Gastroesophageal sphincter (tissue), 4 donors: ENCODE data around the gene CYTL1. TPM values are rescaled to one million over a fixed set of nuclear protein-coding genes. Genes with fewer than 3 reads are reported as not detected.

Experiments used
- ATAC-seq: fragments of 150-250 bp; one replicate; pipeline ENCODE4 v1.9.1; 2016; ENCODE audit warnings: mild to moderate bottlenecking, moderate library complexity
- H3K27ac ChIP-seq, 4 donors: fragments of 200-600 bp; sonication (generic) in 3 of 4; 1 replicate in 3 of 4; 2 replicates in 1 of 4; pipeline ENCODE4 v1.5.1; 2016 to 2019
- H3K27me3 ChIP-seq: fragments of 200-600 bp; sonication (generic); one replicate; pipeline ENCODE4 v1.5.1; 2019
- H3K36me3 ChIP-seq, 2 donors: fragments of 200-600 bp; sonication (generic); one replicate each; pipeline ENCODE4 v1.5.1; 2019; ENCODE audit warnings: control low read depth in 1 of 2
- H3K4me1 ChIP-seq, 3 donors: fragments of 200-600 bp; sonication (generic); 1 replicate in 2 of 3; 2 replicates in 1 of 3; pipeline ENCODE4 v1.5.1; 2016 to 2019; ENCODE audit warnings: control low read depth in 2 of 3
- H3K4me3 ChIP-seq, 2 donors: fragments of 200-600 bp; sonication (generic); one replicate each; pipeline ENCODE4 v1.5.1; 2019; ENCODE audit warnings: mild to moderate bottlenecking in 1 of 2, moderate library complexity in 1 of 2
- H3K9me3 ChIP-seq, 3 donors: fragments of 200-600 bp; sonication (generic); one replicate each; pipeline ENCODE4 v1.5.1; 2017 to 2019; ENCODE audit warnings: control low read depth in 2 of 3
- CTCF ChIP-seq, 4 experiments: fragments of 200-600 bp in 2 of 4; fragments of 450-650 bp in 2 of 4; sonication (generic) in 1 of 4; IDR thresholded peaks; one replicate each; pipeline ENCODE4 v1.5.1; 2017 to 2019; ENCODE audit warnings: antibody characterized with exemption in 4 of 4, mild to moderate bottlenecking in 2 of 4, moderate library complexity in 2 of 4
- EP300 ChIP-seq: sonication (generic); formaldehyde crosslinking; IDR thresholded peaks from one replicate; pipeline ENCODE4 v1.6.1; 2017; ENCODE audit warnings: antibody characterized with exemption, mild to moderate bottlenecking
- POLR2A ChIP-seq, 2 donors: fragments of 450-650 bp; IDR thresholded peaks; one replicate each; pipeline ENCODE4 v1.6.1; 2017; ENCODE audit warnings: antibody characterized with exemption in 2 of 2, mild to moderate bottlenecking in 2 of 2, moderate library complexity in 1 of 2
- POLR2AphosphoS5 ChIP-seq: sonication (generic); formaldehyde crosslinking; IDR thresholded peaks from one replicate; pipeline ENCODE4 v1.6.1; 2017; ENCODE audit warnings: antibody characterized with exemption
- WGBS, 2 donors: methylation state at CpG; one replicate each; pipeline ENCODE4 v1.1.5; 2018; ENCODE audit warnings: low coverage in 1 of 2; 5-methylcytosine and 5-hydroxymethylcytosine counted together
- total RNA-seq, 4 donors: library from RNA; depleted of rRNA; stranded (reverse); fragments of >200 nt; gene quantifications; one replicate each; pipeline ENCODE4 v1.1.0, GENCODE V29; 2016

Gene CYTL1
- total RNA-seq, 4 donors from 2014 or later = 1.4 to 5.0 (median 2.3) TPM

GRCh38 chr4:5054532-5054931 lies 35.3 kb upstream of the CYTL1 start:
- 84 to 87% methylated on average over 5 of the region's 5 CpGs for WGBS, 2 donors
- H3K27ac ChIP-seq = no peak overlapping the region
- no peak overlapping the region for H3K4me3 ChIP-seq
- H3K27me3 ChIP-seq = no peaks in the 10 kb centered on the region
- no peak for TF ChIP-seq EP300
- TF ChIP-seq POLR2AphosphoS5 = no peak
- no peak for TF ChIP-seq CTCF (IDR thresholded peaks at IDR 0.05)
- TF ChIP-seq POLR2A (IDR thresholded peaks at IDR 0.05) = no peak
- ATAC-seq = no peak
- no peaks in the 10 kb centered on the region for H3K9me3 ChIP-seq
- H3K36me3 ChIP-seq = no peaks in the 10 kb centered on the region
- H3K4me1 ChIP-seq = peaks cover 0 to 29% (median 0%) of the 10 kb centered on the region in 3 donors

- Histone ChIP-seq H3K4me1 (peaks cover 0 to 29% (median 0%) of the 10 kb centered on the region in 3 donors), H3K27ac (no peak overlapping the region), H3K9me3 (no peaks in the 10 kb centered on the region), H3K27me3 (no peaks in the 10 kb centered on the region), H3K4me3 (no peak overlapping the region), H3K36me3 (no peaks in the 10 kb centered on the region)
- TF ChIP-seq POLR2A (IDR thresholded peaks at IDR 0.05) = no peak
- TF ChIP-seq EP300 = no peak
- TF ChIP-seq CTCF (IDR thresholded peaks at IDR 0.05) = no peak
- TF ChIP-seq POLR2AphosphoS5 = no peak
- 51 to 73% methylated on average over 2 to 4 of the region's 6 CpGs for whole genome bisulfite sequencing, 2 donors
- ATAC-seq = no peak
Observed at GRCh38 chr4:5052726-5053425, 33.6 kb upstream of the CYTL1 start.

- TF ChIP-seq POLR2AphosphoS5 (no peak), CTCF (IDR thresholded peaks at IDR 0.05) (no peak), POLR2A (IDR thresholded peaks at IDR 0.05) (no peak)
- peak overlapping the region in 3 of 4 donors; percentile 24 to 73 (median 54) for H3K27ac ChIP-seq
- ATAC-seq = peak; percentile 6
- WGBS, 2 donors = 23 to 32% methylated on average over 5 to 8 of the region's 18 CpGs
- H3K27me3 ChIP-seq = no peaks in the 10 kb centered on the region
- H3K4me3 ChIP-seq = peak overlapping the region; percentile 46 to 69
- H3K9me3 ChIP-seq = no peaks in the 10 kb centered on the region
- H3K4me1 ChIP-seq = peaks cover 0 to 29% (median 0%) of the 10 kb centered on the region in 3 donors
- H3K36me3 ChIP-seq = no peaks in the 10 kb centered on the region
Observed at GRCh38 chr4:5052204-5052702, 33.0 kb upstream of the CYTL1 start.

- Histone ChIP-seq H3K36me3 (no peaks in the 10 kb centered on the region), H3K4me1 (peaks cover 0 to 29% (median 0%) of the 10 kb centered on the region in 3 donors), H3K27me3 (no peaks in the 10 kb centered on the region), H3K4me3 (peak within 1 kb of the TSS; percentile 46 to 69), H3K27ac (peak within 1 kb of the TSS in 3 of 4 donors; percentile 54 to 73 (median 55)), H3K9me3 (no peaks in the 10 kb centered on the region)
- TF ChIP-seq CTCF (IDR thresholded peaks at IDR 0.05) (peak in 2 of 4 experiments; percentile 4 to 32), POLR2AphosphoS5 (no peak), EP300 (no peak), POLR2A (IDR thresholded peaks at IDR 0.05) (no peak)
- no CpG with 5 or more reads among the region's 103 CpGs for WGBS, 2 donors
- ATAC-seq = peak; percentile 78
Observed at GRCh38 chr4:5051278-5052203, 32.3 kb upstream of the CYTL1 start, which contains the start of gene STK32B. TSS of gene STK32B (plus strand) at chr4:5051480.
